ENCODE data around the gene ACER3. TPM values are rescaled to one million over a fixed set of nuclear protein-coding genes. Genes with fewer than 3 reads are reported as not detected.

ACER3 gene
- total RNA-seq, 1 experiment from 2014 or later: 21.0 TPM

DNA sequence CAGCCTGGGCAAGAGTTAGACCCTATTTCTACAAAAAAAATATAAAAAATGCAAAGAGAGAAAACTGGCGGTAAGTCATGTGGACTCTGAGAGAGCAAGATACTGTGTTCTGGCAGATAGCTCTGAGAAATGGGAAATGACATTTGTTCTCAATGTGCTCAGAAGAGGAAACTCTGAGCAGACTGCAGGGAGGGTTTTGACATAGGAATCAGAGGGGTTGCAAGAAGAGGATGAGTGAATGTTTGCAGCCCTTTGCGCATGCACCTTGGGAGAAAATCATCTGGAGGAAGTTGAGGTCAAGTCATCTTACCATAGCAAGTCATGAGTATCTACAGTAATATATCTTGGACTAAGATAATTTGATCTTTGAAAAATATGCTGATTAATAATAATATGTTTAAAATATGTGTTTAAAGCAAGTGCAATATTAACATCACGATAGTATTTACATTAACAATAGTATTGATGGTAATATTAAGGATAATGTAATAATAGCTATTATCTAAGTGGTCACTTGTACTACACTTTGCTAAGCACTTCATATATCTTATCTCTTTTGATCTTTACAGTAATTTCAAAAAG, 2.6 kb downstream of the ACER3 start:
- H3K27ac Mint-ChIP-seq (ENCODE audit: unreplicated experiment): no peak overlapping the region
- CTCF ChIA-PET: no interaction called here
- peaks cover 30% of the 10 kb centered on the region for H3K4me1 Mint-ChIP-seq (ENCODE audit: low read depth, unreplicated experiment)
- intact Hi-C loops (cut with micrococcal nuclease; ENCODE audit: unreplicated experiment): loop anchor here (5.0 kb wide), 1 partner anchor 39 kb away; no protein-coding TSS in a partner anchor
- TF ChIP-seq, protein P1, sequence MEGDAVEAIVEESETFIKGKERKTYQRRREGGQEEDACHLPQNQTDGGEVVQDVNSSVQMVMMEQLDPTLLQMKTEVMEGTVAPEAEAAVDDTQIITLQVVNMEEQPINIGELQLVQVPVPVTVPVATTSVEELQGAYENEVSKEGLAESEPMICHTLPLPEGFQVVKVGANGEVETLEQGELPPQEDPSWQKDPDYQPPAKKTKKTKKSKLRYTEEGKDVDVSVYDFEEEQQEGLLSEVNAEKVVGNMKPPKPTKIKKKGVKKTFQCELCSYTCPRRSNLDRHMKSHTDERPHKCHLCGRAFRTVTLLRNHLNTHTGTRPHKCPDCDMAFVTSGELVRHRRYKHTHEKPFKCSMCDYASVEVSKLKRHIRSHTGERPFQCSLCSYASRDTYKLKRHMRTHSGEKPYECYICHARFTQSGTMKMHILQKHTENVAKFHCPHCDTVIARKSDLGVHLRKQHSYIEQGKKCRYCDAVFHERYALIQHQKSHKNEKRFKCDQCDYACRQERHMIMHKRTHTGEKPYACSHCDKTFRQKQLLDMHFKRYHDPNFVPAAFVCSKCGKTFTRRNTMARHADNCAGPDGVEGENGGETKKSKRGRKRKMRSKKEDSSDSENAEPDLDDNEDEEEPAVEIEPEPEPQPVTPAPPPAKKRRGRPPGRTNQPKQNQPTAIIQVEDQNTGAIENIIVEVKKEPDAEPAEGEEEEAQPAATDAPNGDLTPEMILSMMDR (IDR thresholded peaks at IDR 0.05; ENCODE audit: unreplicated experiment): no peak
- DNase-seq: no peak
- H3K27me3 Mint-ChIP-seq (ENCODE audit: unreplicated experiment): no peaks in the 10 kb centered on the region
- H3K9me3 Mint-ChIP-seq (ENCODE audit: low read depth, unreplicated experiment): no peaks in the 10 kb centered on the region
- H3K4me3 Mint-ChIP-seq (ENCODE audit: low read depth, unreplicated experiment): no peak overlapping the region
- H3K36me3 Mint-ChIP-seq (ENCODE audit: insufficient read depth, unreplicated experiment): peaks cover 16% of the 10 kb centered on the region
- no TSS peak for BruUV-seq (replicated peaks)

DNA sequence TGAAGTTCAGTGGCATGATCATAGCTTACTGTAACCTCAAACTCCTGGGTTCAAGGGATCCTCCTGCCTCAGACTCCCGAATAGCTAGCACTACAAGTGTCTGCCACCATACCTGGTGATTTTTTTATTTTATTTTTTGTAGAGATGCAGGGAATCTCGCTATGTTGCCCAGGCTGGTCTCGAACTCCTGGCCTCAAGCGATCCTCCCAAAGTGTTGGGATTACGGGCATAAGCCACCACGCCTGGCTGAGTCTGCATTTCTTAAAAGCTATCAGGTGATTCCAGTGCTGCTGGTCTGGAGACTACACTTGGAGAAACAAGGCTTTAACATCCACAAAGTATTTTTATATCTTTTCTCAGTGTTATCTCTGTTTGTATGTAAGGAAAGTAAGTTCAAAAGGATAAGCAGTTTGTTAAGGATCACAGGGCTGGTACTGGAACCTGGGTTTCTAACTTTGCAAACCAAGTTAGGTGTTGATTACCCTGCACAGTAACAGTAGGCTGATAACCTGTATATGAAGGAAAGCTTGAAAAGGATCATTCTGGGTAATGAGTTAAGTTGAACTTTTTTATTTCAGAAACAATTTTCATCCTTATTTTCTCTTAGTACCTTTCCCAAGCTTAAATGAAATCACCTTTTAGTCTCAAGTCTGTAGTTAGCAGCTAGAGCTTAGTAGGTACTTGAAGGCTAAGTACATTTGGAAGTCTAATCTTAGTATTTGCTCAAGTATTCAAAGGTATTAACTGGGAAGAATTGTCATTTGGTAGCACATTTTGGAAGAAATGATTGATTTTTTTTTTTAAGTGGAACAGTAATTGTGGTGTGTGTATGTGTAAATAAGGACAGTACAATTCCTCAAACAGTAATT, 12.5 kb downstream of the ACER3 start:
- TF ChIP-seq, protein P1 (IDR thresholded peaks at IDR 0.05; ENCODE audit: unreplicated experiment): no peak
- no peak overlapping the region for H3K4me3 Mint-ChIP-seq (ENCODE audit: low read depth, unreplicated experiment)
- intact Hi-C loops (cut with micrococcal nuclease; ENCODE audit: unreplicated experiment): no loop called here
- no peaks in the 10 kb centered on the region for H3K9me3 Mint-ChIP-seq (ENCODE audit: low read depth, unreplicated experiment)
- H3K27ac Mint-ChIP-seq (ENCODE audit: unreplicated experiment): no peak overlapping the region
- no TSS peak for BruUV-seq (replicated peaks)
- peaks cover 7% of the 10 kb centered on the region for H3K4me1 Mint-ChIP-seq (ENCODE audit: low read depth, unreplicated experiment)
- no peak for DNase-seq
- CTCF ChIA-PET: no interaction called here
- H3K36me3 Mint-ChIP-seq (ENCODE audit: insufficient read depth, unreplicated experiment): no peaks in the 10 kb centered on the region
- H3K27me3 Mint-ChIP-seq (ENCODE audit: unreplicated experiment): no peaks in the 10 kb centered on the region

DNA sequence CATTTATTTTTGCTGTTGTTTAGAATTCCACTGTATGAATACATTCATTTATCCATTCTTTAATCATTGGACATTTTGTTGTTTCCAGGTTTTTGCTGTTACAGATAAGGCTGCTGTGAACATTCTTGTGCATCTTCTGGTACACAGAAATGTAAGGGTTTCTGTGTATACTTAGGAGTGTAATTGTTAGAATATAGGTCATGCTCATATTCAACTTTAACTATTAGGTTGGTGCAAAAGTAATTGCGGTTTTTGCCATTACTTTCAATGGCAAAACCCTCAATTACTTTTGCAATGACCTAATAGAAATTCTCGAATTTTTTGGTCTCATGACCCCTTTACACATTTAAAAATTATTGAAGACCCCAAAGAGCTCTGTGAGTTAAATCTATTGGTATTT, 17.3 kb downstream of the ACER3 start:
- TF ChIP-seq, protein P1 (IDR thresholded peaks at IDR 0.05; ENCODE audit: unreplicated experiment): no peak
- Mint-ChIP-seq H3K4me3 (ENCODE audit: low read depth, unreplicated experiment) (no peak overlapping the region), H3K27ac (ENCODE audit: unreplicated experiment) (no peak overlapping the region), H3K9me3 (ENCODE audit: low read depth, unreplicated experiment) (no peaks in the 10 kb centered on the region), H3K4me1 (ENCODE audit: low read depth, unreplicated experiment) (no peaks in the 10 kb centered on the region), H3K36me3 (ENCODE audit: insufficient read depth, unreplicated experiment) (no peaks in the 10 kb centered on the region), H3K27me3 (ENCODE audit: unreplicated experiment) (no peaks in the 10 kb centered on the region)
- intact Hi-C loops (cut with micrococcal nuclease; ENCODE audit: unreplicated experiment): no loop called here
- CTCF ChIA-PET: no interaction called here
- no peak for DNase-seq
- BruUV-seq (replicated peaks): no TSS peak

DNA sequence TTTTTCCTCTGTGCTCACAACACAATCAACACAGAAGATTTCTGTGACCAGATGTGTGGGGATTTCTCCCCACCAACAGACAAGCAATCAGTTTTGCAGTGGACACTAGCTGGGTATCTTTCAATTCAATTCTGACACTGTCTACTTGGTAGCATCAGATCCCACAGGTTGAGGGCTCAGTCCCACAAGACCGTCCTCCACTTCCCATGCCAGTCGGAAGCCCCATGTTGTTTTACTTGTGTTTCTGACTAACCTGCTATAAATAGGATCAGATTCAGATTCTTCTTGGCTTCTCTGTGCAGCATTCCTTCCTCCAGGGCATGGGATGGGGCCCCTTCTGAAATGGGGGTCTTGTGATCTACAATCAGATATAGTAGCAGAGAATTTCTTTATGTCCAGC, 19.6 kb downstream of the ACER3 start:
- intact Hi-C loops (cut with micrococcal nuclease; ENCODE audit: unreplicated experiment): no loop called here
- Mint-ChIP-seq H3K9me3 (ENCODE audit: low read depth, unreplicated experiment) (no peaks in the 10 kb centered on the region), H3K27ac (ENCODE audit: unreplicated experiment) (no peak overlapping the region), H3K27me3 (ENCODE audit: unreplicated experiment) (no peaks in the 10 kb centered on the region), H3K4me1 (ENCODE audit: low read depth, unreplicated experiment) (peaks cover 7% of the 10 kb centered on the region), H3K4me3 (ENCODE audit: low read depth, unreplicated experiment) (no peak overlapping the region), H3K36me3 (ENCODE audit: insufficient read depth, unreplicated experiment) (no peaks in the 10 kb centered on the region)
- TF ChIP-seq, protein P1 (IDR thresholded peaks at IDR 0.05; ENCODE audit: unreplicated experiment): no peak
- BruUV-seq (replicated peaks): no TSS peak
- CTCF ChIA-PET: no interaction called here
- DNase-seq: no peak
